Stimulated activated CD4-positive, alpha-beta T cell treated with anti-CD3 and anti-CD28 coated beads, TNF-alpha, amount 100 ng/mL, for 1 hour (primary cell): Measurements from ENCODE around the gene NUFIP1.
"Not testable (repeated sequence)": the region's sequence is repeated elsewhere in the genome, so short reads cannot be mapped to it uniquely, and the experiment has no call there.

Experiments used
- DNase-seq, 3 donors: peaks; one replicate each; pipeline ENCODE4 v3.0.0-alpha.2; 2020; ENCODE audit warnings: low read depth in 3 of 3, low spot score in 1 of 3

The NUFIP1 gene

GRCh38 chr13:44989071-44989889 is at the start of gene NUFIP1, which contains the start of gene GPALPP1:
TSS of gene NUFIP1 (minus strand) at chr13:44989471. CDS start at chr13:44989436, 35 bp downstream.
TSS of gene GPALPP1 (plus strand) at chr13:44989538. CDS start at chr13:44989655, 117 bp downstream.
- DNase-seq = peak; percentile 56 to 84 (median 69)

- DNase-seq = no peak
Measured at GRCh38 chr13:45036206-45036605, 46.9 kb upstream of the NUFIP1 start.

GRCh38 chr13:45034342-45034741 is 45.1 kb upstream of the NUFIP1 start:
- no peak for DNase-seq

- no peak for DNase-seq
Measured at GRCh38 chr13:45024847-45025246, 35.6 kb upstream of the NUFIP1 start.

GRCh38 chr13:45021250-45021649 is 32.0 kb upstream of the NUFIP1 start:
- no peak for DNase-seq

- DNase-seq = not testable (repeated sequence)
Measured at GRCh38 chr13:45019981-45020380, 30.7 kb upstream of the NUFIP1 start.

GRCh38 chr13:45016792-45017425 is 27.6 kb upstream of the NUFIP1 start:
- DNase-seq = no peak

GRCh38 chr13:45015300-45015699 is 26.0 kb upstream of the NUFIP1 start:
- DNase-seq = no peak

- no peak for DNase-seq
Measured at GRCh38 chr13:45011198-45011597, 21.9 kb upstream of the NUFIP1 start.

- DNase-seq = no peak
Measured at GRCh38 chr13:45007823-45008222, 18.6 kb upstream of the NUFIP1 start.

- DNase-seq = no peak
Measured at GRCh38 chr13:45007225-45007624, 18.0 kb upstream of the NUFIP1 start.

GRCh38 chr13:45004096-45004495 is 14.8 kb upstream of the NUFIP1 start:
- no peak for DNase-seq

- no peak for DNase-seq
Measured at GRCh38 chr13:45003417-45003816, 14.1 kb upstream of the NUFIP1 start.

GRCh38 chr13:44989941-44990340 is 670 bp upstream of the NUFIP1 start:
- no peak for DNase-seq

GRCh38 chr13:44978328-44978727 is 10.9 kb downstream of the NUFIP1 start:
- DNase-seq = no peak

- no peak for DNase-seq
Measured at GRCh38 chr13:44976949-44977583, 12.2 kb downstream of the NUFIP1 start.

GRCh38 chr13:44976196-44976595 is 13.1 kb downstream of the NUFIP1 start:
- no peak for DNase-seq

- DNase-seq = no peak
Measured at GRCh38 chr13:44974056-44974793, 15.0 kb downstream of the NUFIP1 start.

GRCh38 chr13:44972956-44973581 is 16.2 kb downstream of the NUFIP1 start:
- DNase-seq = no peak

GRCh38 chr13:44971656-44972595 is 17.3 kb downstream of the NUFIP1 start:
- no peak for DNase-seq
